Measurements from ENCODE around the gene FRMD4A. TPM values are rescaled to one million over a fixed set of nuclear protein-coding genes. Genes with fewer than 3 reads are reported as not detected.

FRMD4A gene
- total RNA-seq, 4 donors from 2014 or later, result 4.0 to 12.7 (median 5.6) TPM

GRCh38 chr10:13987446-13987845, 343.3 kb downstream of the FRMD4A start:
- Histone ChIP-seq H3K27ac (peak overlapping the region in 1 of 4 donors; percentile 47), H3K9me3 (no peaks in the 10 kb centered on the region), H3K4me3 (no peak overlapping the region), H3K4me1 (peaks cover 0 to 10% (median 0%) of the 10 kb centered on the region in 4 donors), H3K36me3 (no peaks in the 10 kb centered on the region), H3K27me3 (no peaks in the 10 kb centered on the region)
- WGBS, 2 donors (ENCODE audit: low coverage in 1 of 2), result 34 to 60% methylated on average over 9 of the region's 9 CpGs
- DNase-seq, result no peak
- intact Hi-C loops (cut with DNase I; ENCODE audit: low total_unique reads), result no loop called here
- in situ Hi-C loops (cut with MboI; ENCODE audit: low pct_ligation_motif_present in 1 of 4, low pct_unique_long_range_greater_than_20kb in 1 of 4, low sequenced_read_pairs in 3 of 4), result no loop called here
- TF ChIP-seq POLR2AphosphoS5 (IDR thresholded peaks at IDR 0.05) (no peak), CTCF (IDR thresholded peaks at IDR 0.05) (no peak)

- H3K36me3 ChIP-seq, result no peaks in the 10 kb centered on the region
- H3K27ac ChIP-seq, result no peak overlapping the region
- DNase-seq, result no peak
- TF ChIP-seq POLR2AphosphoS5 (IDR thresholded peaks at IDR 0.05) (no peak), EP300 (IDR thresholded peaks at IDR 0.05; ENCODE audit: low read depth) (no peak), POLR2A (IDR thresholded peaks at IDR 0.05) (no peak), CTCF (IDR thresholded peaks at IDR 0.05) (no peak)
- no peaks in the 10 kb centered on the region for H3K27me3 ChIP-seq
- in situ Hi-C loops (cut with MboI; ENCODE audit: low pct_ligation_motif_present in 1 of 4, low pct_unique_long_range_greater_than_20kb in 1 of 4, low sequenced_read_pairs in 3 of 4), result no loop called here
- H3K9me3 ChIP-seq, result no peaks in the 10 kb centered on the region
- peaks cover 0 to under 1% (median 0%) of the 10 kb centered on the region in 4 donors for H3K4me1 ChIP-seq
- no peak overlapping the region for H3K4me3 ChIP-seq
- WGBS, 2 donors (ENCODE audit: low coverage in 1 of 2), result 69 to 72% methylated on average over 3 to 7 of the region's 7 CpGs
- intact Hi-C loops (cut with DNase I; ENCODE audit: low total_unique reads), result no loop called here
These were observed 346.0 kb downstream of the FRMD4A start for GRCh38 chr10:13984647-13985155.

- no peak overlapping the region for H3K4me3 ChIP-seq
- no peak for TF ChIP-seq POLR2A (IDR thresholded peaks at IDR 0.05)
- no peak for TF ChIP-seq EP300 (IDR thresholded peaks at IDR 0.05; ENCODE audit: low read depth)
- no peak for TF ChIP-seq CTCF (IDR thresholded peaks at IDR 0.05)
- TF ChIP-seq POLR2AphosphoS5 (IDR thresholded peaks at IDR 0.05), result no peak
- in situ Hi-C loops (cut with MboI; ENCODE audit: low pct_ligation_motif_present in 1 of 4, low pct_unique_long_range_greater_than_20kb in 1 of 4, low sequenced_read_pairs in 3 of 4), result no loop called here
- WGBS, 2 donors (ENCODE audit: low coverage in 1 of 2), result 44 to 54% methylated on average over 6 to 9 of the region's 9 CpGs
- H3K36me3 ChIP-seq, result no peaks in the 10 kb centered on the region
- H3K27me3 ChIP-seq, result no peaks in the 10 kb centered on the region
- H3K27ac ChIP-seq, result no peak overlapping the region
- intact Hi-C loops (cut with DNase I; ENCODE audit: low total_unique reads), result no loop called here
- DNase-seq, result no peak
- H3K9me3 ChIP-seq, result no peaks in the 10 kb centered on the region
- H3K4me1 ChIP-seq, result no peaks in the 10 kb centered on the region
These were observed 347.7 kb downstream of the FRMD4A start for GRCh38 chr10:13983035-13983434.

GRCh38 chr10:13978533-13979115, 352.1 kb downstream of the FRMD4A start:
- no peak overlapping the region for H3K4me3 ChIP-seq
- no peak for TF ChIP-seq POLR2AphosphoS5 (IDR thresholded peaks at IDR 0.05)
- H3K27ac ChIP-seq, result no peak overlapping the region
- no peak for DNase-seq
- intact Hi-C loops (cut with DNase I; ENCODE audit: low total_unique reads), result no loop called here
- in situ Hi-C loops (cut with MboI; ENCODE audit: low pct_ligation_motif_present in 1 of 4, low pct_unique_long_range_greater_than_20kb in 1 of 4, low sequenced_read_pairs in 3 of 4), result no loop called here
- no peaks in the 10 kb centered on the region for H3K9me3 ChIP-seq
- H3K27me3 ChIP-seq, result no peaks in the 10 kb centered on the region
- no peaks in the 10 kb centered on the region for H3K4me1 ChIP-seq
- 54 to 71% methylated on average over 4 of the region's 4 CpGs for WGBS, 2 donors (ENCODE audit: low coverage in 1 of 2)
- no peaks in the 10 kb centered on the region for H3K36me3 ChIP-seq
